Smooth muscle cell of the brain vasculature (primary cell): ENCODE results near the gene THBD.

Experiments
- DNase-seq: peaks from one replicate; pipeline ENCODE4 v3.0.0-alpha.2; 2012; ENCODE audit warnings: low read depth, low spot score

The THBD gene

DNA sequence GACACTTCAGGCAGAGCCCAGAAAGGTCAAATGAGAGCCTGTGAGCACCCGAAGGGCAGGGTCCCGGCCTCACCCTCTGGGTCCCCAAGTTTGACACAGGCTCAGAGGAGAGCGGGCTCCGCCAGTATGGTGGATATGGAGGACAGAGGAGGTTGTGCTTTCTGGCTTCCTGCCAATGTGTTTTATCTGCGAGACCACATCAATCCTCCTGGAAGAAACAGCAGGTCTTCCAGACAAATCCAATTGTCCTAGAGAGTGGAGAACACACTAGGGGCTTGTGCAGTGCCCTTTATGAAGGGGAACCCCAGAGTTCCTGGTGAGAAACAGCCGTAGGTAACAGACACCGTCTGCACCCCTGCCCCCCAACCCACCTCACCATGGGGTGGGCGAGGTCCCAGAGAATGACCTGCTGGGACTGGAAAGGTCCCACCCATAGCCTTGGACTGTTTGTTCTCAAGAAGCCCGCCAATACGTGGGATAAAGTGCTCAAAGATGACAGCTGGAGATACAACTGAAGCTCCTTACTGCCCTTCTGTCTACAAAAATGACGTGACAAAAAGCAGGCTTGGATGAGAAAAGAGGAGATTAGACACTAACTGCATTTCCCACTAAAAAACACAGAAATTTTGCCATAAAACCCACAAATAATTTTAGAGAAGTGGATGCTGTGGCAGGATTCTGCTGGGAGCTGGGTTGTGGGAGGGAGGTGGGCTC is 38.3 kb downstream of the THBD start:
- no peak for DNase-seq

GRCh38 chr20:23010096-23010495 is 39.4 kb downstream of the THBD start:
- DNase-seq = no peak

GRCh38 chr20:23009636-23010035 is 39.8 kb downstream of the THBD start:
- no peak for DNase-seq

GRCh38 chr20:23008667-23009066 is 40.8 kb downstream of the THBD start:
- no peak for DNase-seq

GRCh38 chr20:23007886-23008655 is 41.4 kb downstream of the THBD start:
- DNase-seq = no peak

- DNase-seq = no peak
Observed at GRCh38 chr20:23007462-23007861, 42.0 kb downstream of the THBD start.

DNA sequence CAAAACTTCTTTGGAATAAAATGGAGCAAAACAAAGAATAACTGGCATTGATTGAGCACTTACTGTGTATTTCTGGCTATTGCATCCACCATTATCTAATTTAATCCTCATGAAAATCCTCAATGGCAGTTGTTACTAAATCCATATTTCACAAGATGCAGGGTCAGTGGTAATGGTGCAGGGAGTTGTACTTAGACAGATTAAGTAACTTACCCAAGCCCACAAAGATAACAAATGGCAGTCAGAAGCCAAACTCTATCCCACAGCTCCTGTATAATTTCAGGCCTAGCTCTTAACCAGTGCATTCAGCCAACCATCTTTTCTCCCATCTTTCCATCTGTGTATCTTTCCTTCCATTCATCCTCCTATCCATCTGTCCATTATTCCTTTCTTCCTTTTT is 43.7 kb downstream of the THBD start:
- no peak for DNase-seq

GRCh38 chr20:23003881-23004460 is 45.5 kb downstream of the THBD start:
- no peak for DNase-seq

DNA sequence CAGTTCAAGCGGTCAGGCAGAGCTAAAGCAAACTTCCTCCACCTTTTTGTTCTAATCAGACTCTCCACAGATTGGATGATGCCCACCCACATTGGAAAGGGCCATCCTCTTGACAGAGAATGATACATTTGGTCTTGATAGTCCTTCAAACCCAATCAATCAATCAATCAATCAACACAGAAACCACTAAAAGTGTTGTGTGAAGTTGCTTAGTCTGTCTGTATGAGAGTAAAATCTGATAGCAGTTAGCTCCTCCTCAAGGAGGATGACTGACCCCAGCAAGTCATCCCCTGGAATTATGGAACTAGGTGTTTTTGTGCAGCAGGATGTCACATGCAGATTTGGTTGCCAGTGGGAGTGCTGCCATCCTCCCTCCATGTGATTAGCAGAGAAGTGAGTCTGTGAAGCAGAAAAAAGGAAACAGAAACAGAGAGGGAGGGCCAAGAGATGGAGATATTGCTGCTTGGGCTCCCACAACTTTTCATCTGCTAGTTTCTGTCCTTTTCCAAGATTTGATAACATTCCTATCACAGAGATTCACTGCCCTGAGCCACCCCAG is 46.3 kb downstream of the THBD start:
- DNase-seq = no peak

DNA sequence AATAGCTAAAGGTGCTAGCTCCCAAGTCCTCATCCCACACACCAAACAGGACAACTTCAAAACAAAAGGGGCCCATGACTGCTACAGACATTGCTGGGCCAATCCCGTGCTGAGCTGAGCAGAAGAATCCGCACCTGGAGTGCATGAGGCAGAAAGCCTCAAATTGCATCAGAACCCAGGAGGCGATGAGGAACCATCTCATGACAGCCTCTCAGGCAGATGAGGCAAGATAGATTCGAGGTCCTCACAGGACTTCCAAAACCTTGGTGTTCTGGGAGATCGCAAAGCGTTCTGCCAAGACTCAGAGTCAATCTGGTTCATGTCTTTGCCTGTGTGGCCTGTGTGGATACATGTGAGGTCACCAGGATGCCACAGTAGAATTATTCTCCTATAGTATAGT is 47.2 kb downstream of the THBD start:
- no peak for DNase-seq

DNA sequence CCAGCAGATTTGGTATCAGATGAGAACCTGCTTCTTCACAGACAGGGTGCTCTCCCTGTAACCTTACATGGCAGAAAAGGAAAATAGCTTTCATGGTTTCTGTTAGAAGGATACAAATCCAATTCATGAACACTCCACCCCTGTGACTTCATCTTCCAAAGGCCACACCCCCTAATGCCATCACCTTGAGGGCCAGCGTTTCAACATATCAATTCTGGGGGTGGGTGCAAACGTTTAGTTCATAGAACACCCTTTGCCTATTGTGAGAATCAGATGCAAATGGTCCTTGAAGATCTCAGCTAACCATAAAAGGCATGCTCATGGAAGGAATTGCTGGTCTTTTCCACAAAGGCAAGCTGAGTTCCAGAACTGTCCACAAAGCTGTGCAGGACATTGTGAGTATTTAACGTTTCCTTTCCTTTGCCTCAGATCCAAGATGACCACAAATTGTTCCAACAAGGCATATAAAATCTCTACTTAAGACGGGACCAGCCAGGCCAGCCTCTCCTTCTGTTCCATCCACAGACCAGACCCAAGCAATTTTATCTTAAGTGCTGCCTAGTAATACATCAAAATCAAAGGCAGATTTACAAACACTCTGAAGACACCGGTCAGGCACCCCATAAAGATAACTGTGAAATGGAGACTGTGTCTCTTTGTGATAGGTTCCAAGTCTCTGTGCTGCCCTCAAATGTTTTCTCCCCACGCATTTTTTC is 49.1 kb downstream of the THBD start:
- no peak for DNase-seq

DNA sequence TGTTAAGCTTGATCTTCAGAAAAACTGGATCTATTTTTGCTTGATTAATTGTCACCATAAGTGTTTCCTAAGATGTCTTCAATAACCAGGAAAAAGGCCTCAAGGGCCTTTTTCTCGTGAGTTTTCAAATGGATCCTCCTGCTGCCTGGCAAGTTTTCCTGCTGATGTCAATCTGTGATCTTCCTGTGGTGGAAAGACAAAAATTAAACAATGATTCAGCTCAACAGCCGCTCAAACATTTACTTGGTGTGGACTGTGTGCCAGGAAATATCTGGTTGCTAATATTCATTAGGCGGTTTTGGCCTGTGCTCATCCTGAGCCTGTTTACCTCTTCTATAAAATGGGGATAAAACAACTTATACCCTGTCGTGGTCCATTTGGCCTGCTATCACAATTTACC is 49.7 kb downstream of the THBD start:
- no peak for DNase-seq

DNA sequence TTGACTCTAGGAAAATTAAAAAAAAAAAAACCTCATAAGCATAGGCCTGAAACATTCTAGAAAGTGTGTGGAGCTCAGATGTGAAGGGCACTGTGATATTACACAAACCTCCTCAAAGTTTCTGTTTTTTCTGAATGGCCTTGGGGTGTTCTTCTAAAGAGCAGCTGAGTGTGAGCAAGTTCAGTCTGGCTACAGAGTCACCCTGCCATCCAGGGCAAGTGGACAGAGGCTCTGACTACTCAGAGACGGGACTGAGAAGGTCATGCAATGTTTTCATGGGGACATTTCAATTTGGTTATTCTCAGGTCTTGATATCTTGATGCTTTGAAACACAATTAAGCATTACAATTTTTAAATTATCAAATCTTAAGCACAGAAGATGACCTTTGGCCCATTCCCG is 51.0 kb downstream of the THBD start:
- no peak for DNase-seq

- DNase-seq = no peak
Observed at GRCh38 chr20:22995923-22996322, 53.5 kb downstream of the THBD start.
